ENCODE data around the gene ASTL.

The ASTL gene

GRCh38 chr2:96074156-96074555 is 64.1 kb downstream of the ASTL start:
- no peak for DNase-seq

GRCh38 chr2:96073170-96073775 is 65.0 kb downstream of the ASTL start:
- no peak for DNase-seq
